Measurements from ENCODE around the gene MAN1C1. TPM values are rescaled to one million over a fixed set of nuclear protein-coding genes. Genes with fewer than 3 reads are reported as not detected.
"Not testable (repeated sequence)": the region's sequence is repeated elsewhere in the genome, so short reads cannot be mapped to it uniquely, and the experiment has no call there.

The MAN1C1 gene
- total and polyA plus RNA-seq, 2 donors (not counting 1 experiment from before 2014, with no cell fraction given): 17.7 to 51.4 TPM

DNA sequence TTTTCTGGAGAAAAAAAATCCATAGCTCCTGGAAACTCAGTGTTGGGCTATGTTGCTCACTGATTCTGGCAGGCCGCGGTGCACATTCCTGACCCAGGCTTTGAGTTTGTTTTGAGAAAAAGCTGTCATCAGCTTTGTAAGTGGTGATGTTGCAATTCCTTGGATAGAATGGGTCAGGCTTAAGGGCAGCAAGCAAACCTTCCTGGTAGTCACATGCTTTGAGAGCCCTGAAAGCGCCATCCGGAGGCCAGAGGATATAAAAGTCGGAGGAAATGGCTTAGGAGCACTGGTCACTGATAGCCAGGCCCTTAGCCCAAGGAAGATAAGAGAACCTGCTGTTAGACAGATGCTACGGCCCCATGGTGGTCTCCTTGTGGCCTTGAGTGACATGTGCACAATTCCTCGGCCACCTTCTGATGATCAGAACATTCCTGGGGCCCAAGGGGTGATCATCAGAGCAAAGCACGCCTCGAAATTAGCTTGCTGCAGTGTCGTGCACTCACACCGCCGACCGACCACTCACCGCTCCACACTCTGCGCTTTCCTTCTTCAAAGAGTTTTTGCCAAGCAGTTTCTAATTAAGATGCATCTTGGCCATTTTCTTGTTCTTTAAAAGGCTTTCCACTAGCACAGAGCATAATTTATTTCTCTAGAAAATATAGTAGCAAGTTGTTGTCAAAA is 78.6 kb downstream of the MAN1C1 start:
- no peak overlapping the region for H3K4me3 ChIP-seq (replicated peaks in 1 of 4; ENCODE audit: control extremely low read depth in 1 of 4, insufficient read depth in 1 of 4, low read depth in 3 of 4, low read length in 4 of 4)
- H3K9me3 ChIP-seq (ENCODE audit: control insufficient read depth, insufficient read depth, low read depth, low read length): no peaks in the 10 kb centered on the region
- no peaks in the 10 kb centered on the region for H3K36me3 ChIP-seq (ENCODE audit: control insufficient read depth, insufficient read depth, low read length)
- DNase-seq (ENCODE audit: low read depth in 2 of 2): peak; percentile 99 to 100
- H3K4me1 ChIP-seq (ENCODE audit: control insufficient read depth, extremely low read depth, insufficient read depth, low read length): peaks cover 31% of the 10 kb centered on the region
- H3K27me3 ChIP-seq (ENCODE audit: control insufficient read depth, insufficient read depth, low read length): no peaks in the 10 kb centered on the region
- no peaks in the 10 kb centered on the region for H4K20me1 ChIP-seq (ENCODE audit: control insufficient read depth, extremely low read depth, insufficient read depth, low read length)
- H3K79me2 ChIP-seq (ENCODE audit: control insufficient read depth, insufficient read depth, low read length): no peaks in the 10 kb centered on the region
- H3K9ac ChIP-seq (ENCODE audit: insufficient read depth, low read length): peak overlapping the region; percentile 51
- H3K27ac ChIP-seq (ENCODE audit: insufficient read depth, low read length): peak overlapping the region; percentile 84
- TF ChIP-seq EZH2 (IDR thresholded peaks at IDR 0.05; ENCODE audit: low read length, missing control alignments): no peak
- TF ChIP-seq, protein P1, sequence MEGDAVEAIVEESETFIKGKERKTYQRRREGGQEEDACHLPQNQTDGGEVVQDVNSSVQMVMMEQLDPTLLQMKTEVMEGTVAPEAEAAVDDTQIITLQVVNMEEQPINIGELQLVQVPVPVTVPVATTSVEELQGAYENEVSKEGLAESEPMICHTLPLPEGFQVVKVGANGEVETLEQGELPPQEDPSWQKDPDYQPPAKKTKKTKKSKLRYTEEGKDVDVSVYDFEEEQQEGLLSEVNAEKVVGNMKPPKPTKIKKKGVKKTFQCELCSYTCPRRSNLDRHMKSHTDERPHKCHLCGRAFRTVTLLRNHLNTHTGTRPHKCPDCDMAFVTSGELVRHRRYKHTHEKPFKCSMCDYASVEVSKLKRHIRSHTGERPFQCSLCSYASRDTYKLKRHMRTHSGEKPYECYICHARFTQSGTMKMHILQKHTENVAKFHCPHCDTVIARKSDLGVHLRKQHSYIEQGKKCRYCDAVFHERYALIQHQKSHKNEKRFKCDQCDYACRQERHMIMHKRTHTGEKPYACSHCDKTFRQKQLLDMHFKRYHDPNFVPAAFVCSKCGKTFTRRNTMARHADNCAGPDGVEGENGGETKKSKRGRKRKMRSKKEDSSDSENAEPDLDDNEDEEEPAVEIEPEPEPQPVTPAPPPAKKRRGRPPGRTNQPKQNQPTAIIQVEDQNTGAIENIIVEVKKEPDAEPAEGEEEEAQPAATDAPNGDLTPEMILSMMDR (conservative IDR thresholded peaks at IDR 0.05 in 1 of 2, IDR thresholded peaks at IDR 0.05 in 1 of 2; ENCODE audit: low read depth in 1 of 2, low read length in 2 of 2): peak; percentile 32 to 56
- H2AFZ ChIP-seq (ENCODE audit: low read length): no peak overlapping the region
- H3K4me2 ChIP-seq (ENCODE audit: extremely low read depth, insufficient read depth, low read length): peak overlapping the region; percentile 49

DNA sequence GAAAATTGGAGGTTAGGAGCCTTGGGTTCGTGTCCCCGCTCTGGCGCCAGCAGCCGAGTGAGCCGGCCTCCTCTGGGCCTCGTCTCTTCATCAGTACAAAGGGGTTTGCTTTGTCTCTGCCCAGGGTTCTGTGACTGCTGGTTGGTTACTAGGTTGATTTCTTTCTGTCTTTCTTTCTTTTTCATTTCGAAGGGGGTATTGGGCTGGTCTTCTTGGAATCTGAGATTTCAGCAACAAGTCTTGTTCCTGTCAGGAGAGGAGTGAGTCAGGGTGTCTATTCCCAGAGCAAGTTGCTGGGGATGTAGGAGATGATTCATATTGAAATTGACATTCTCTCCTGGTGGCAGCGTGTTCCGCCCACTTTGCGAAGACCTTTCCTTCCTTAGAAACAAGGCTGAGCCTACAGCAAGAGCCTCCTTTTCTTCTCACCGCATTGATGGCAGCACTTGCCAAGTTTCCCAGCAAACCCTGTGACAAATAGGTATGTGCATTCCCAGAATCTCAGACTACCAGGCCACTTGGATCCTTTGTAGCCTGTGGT is 79.2 kb downstream of the MAN1C1 start:
- Histone ChIP-seq H3K36me3 (ENCODE audit: control insufficient read depth, insufficient read depth, low read length) (no peaks in the 10 kb centered on the region), H3K4me3 (replicated peaks in 1 of 4; ENCODE audit: control extremely low read depth in 1 of 4, insufficient read depth in 1 of 4, low read depth in 3 of 4, low read length in 4 of 4) (no peak overlapping the region), H3K4me2 (ENCODE audit: extremely low read depth, insufficient read depth, low read length) (peak overlapping the region; percentile 49), H2AFZ (ENCODE audit: low read length) (no peak overlapping the region), H4K20me1 (ENCODE audit: control insufficient read depth, extremely low read depth, insufficient read depth, low read length) (no peaks in the 10 kb centered on the region), H3K27ac (ENCODE audit: insufficient read depth, low read length) (peak overlapping the region; percentile 84), H3K4me1 (ENCODE audit: control insufficient read depth, extremely low read depth, insufficient read depth, low read length) (peaks cover 35% of the 10 kb centered on the region), H3K27me3 (ENCODE audit: control insufficient read depth, insufficient read depth, low read length) (no peaks in the 10 kb centered on the region), H3K9me3 (ENCODE audit: control insufficient read depth, insufficient read depth, low read depth, low read length) (no peaks in the 10 kb centered on the region), H3K9ac (ENCODE audit: insufficient read depth, low read length) (peak overlapping the region; percentile 51), H3K79me2 (ENCODE audit: control insufficient read depth, insufficient read depth, low read length) (no peaks in the 10 kb centered on the region)
- peak; percentile 93 to 99 for DNase-seq (ENCODE audit: low read depth in 2 of 2)
- TF ChIP-seq, protein P1 (conservative IDR thresholded peaks at IDR 0.05 in 1 of 2, IDR thresholded peaks at IDR 0.05 in 1 of 2; ENCODE audit: low read depth in 1 of 2, low read length in 2 of 2): no peak

DNA sequence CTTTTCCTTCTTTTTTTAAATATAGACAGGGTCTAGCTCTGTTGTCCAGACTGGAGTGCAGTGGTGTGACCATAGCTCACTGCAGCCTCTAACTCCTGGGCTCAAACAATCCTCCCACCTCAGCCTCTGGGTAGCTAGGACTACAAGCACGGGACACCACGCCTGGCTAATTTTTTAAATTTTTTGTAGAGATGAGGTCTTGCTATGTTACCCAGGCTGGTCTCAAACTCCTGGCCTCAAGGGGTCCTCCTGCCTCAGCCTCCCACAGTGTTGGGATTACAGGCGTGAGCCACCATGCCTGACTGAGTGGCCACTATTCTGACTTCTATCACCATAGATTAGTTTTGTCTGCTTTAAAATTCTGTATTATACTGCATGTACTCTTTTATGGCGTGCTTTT is 80.1 kb downstream of the MAN1C1 start:
- H4K20me1 ChIP-seq (ENCODE audit: control insufficient read depth, extremely low read depth, insufficient read depth, low read length); H2AFZ ChIP-seq (ENCODE audit: low read length); H3K4me3 ChIP-seq (replicated peaks in 1 of 4; ENCODE audit: control extremely low read depth in 1 of 4, insufficient read depth in 1 of 4, low read depth in 3 of 4, low read length in 4 of 4); H3K79me2 ChIP-seq (ENCODE audit: control insufficient read depth, insufficient read depth, low read length); H3K9me3 ChIP-seq (ENCODE audit: control insufficient read depth, insufficient read depth, low read depth, low read length); H3K4me2 ChIP-seq (ENCODE audit: extremely low read depth, insufficient read depth, low read length); H3K9ac ChIP-seq (ENCODE audit: insufficient read depth, low read length); H3K27me3 ChIP-seq (ENCODE audit: control insufficient read depth, insufficient read depth, low read length); H3K36me3 ChIP-seq (ENCODE audit: control insufficient read depth, insufficient read depth, low read length); DNase-seq (ENCODE audit: low read depth in 2 of 2): not testable (repeated sequence)
- H3K27ac ChIP-seq (ENCODE audit: insufficient read depth, low read length): peak overlapping the region; percentile 84
- H3K4me1 ChIP-seq (ENCODE audit: control insufficient read depth, extremely low read depth, insufficient read depth, low read length): peaks cover 35% of the 10 kb centered on the region

All from fibroblast of lung (primary cell).